Mesenchymal stem cell (in vitro differentiated cells and primary cell): Measurements from ENCODE around the gene SMAD3.

ENCODE experiments used
- DNase-seq: peaks from one replicate; pipeline ENCODE4 v3.0.0-alpha.2; 2013
- H2AFZ ChIP-seq: one replicate; pipeline ENCODE4 v1.6.1; 2013; ENCODE audit warnings: low read depth, mild to moderate bottlenecking, control low read depth, inconsistent platforms, low read length, moderate library complexity
- H2AK5ac ChIP-seq: 2 replicates; pipeline ENCODE4 v1.6.1; 2013; ENCODE audit warnings: low read length, moderate library complexity, mild to moderate bottlenecking, inconsistent platforms; ENCODE audit not compliant: severe bottlenecking
- H2BK120ac ChIP-seq: one replicate; pipeline ENCODE4 v1.6.1; 2013; ENCODE audit warnings: low read depth, mild to moderate bottlenecking, inconsistent platforms, low read length, moderate library complexity
- H2BK12ac ChIP-seq, 2 experiments: one replicate each; pipeline ENCODE4 v1.6.1; 2013; ENCODE audit warnings: inconsistent platforms in 2 of 2, low read length in 2 of 2, mild to moderate bottlenecking in 2 of 2, moderate library complexity in 2 of 2, control low read depth in 1 of 2
- H2BK15ac ChIP-seq: one replicate; pipeline ENCODE4 v1.6.1; 2013; ENCODE audit warnings: mild to moderate bottlenecking, low read depth, inconsistent platforms; ENCODE audit not compliant: poor library complexity, severe bottlenecking
- H2BK5ac ChIP-seq: 2 replicates; pipeline ENCODE4 v1.6.1; 2013; ENCODE audit warnings: low read depth, mild to moderate bottlenecking, low read length, control low read depth, inconsistent platforms; ENCODE audit not compliant: poor library complexity, severe bottlenecking
- H3K14ac ChIP-seq, 2 experiments: one replicate each; pipeline ENCODE4 v1.6.1; 2013; ENCODE audit warnings: inconsistent platforms in 2 of 2, low read length in 2 of 2, control low read depth in 1 of 2, mild to moderate bottlenecking in 1 of 2, moderate library complexity in 1 of 2
- H3K18ac ChIP-seq, 2 experiments: one replicate each; pipeline ENCODE4 v1.6.1; 2013; ENCODE audit warnings: inconsistent platforms in 2 of 2, low read length in 2 of 2, control low read depth in 1 of 2, low read depth in 1 of 2, mild to moderate bottlenecking in 1 of 2
- H3K23ac ChIP-seq, 2 experiments: one replicate each; pipeline ENCODE4 v1.6.1; 2013; ENCODE audit warnings: inconsistent platforms in 2 of 2, low read length in 2 of 2, mild to moderate bottlenecking in 2 of 2, moderate library complexity in 2 of 2, control low read depth in 1 of 2
- H3K27ac ChIP-seq: 2 replicates; pipeline ENCODE4 v1.5.1; 2013; ENCODE audit warnings: mild to moderate bottlenecking, moderate library complexity, low read length, control low read depth, inconsistent platforms; ENCODE audit not compliant: poor library complexity, severe bottlenecking
- H3K27me3 ChIP-seq, 2 experiments: 2 replicates each; pipeline versions ENCODE4 v1.6.1 to v1.7.0; 2013; ENCODE audit warnings: low read length in 2 of 2, mild to moderate bottlenecking in 2 of 2, moderate library complexity in 2 of 2, control low read depth in 1 of 2, inconsistent platforms in 1 of 2; ENCODE audit not compliant: control insufficient read depth in 1 of 2, insufficient read depth in 1 of 2
- H3K36me3 ChIP-seq, 2 experiments: 2 replicates each; pipeline versions ENCODE4 v1.6.1 to v1.7.0; 2013; ENCODE audit warnings: low read length in 2 of 2, control low read depth in 1 of 2, inconsistent platforms in 1 of 2, low read depth in 1 of 2, mild to moderate bottlenecking in 1 of 2; ENCODE audit not compliant: insufficient read depth in 2 of 2, control insufficient read depth in 1 of 2
- H3K4ac ChIP-seq, 2 experiments: one replicate each; pipeline ENCODE4 v1.6.1; 2013; ENCODE audit warnings: inconsistent platforms in 2 of 2, low read length in 2 of 2, mild to moderate bottlenecking in 2 of 2, moderate library complexity in 2 of 2, control low read depth in 1 of 2, low read depth in 1 of 2
- H3K4me1 ChIP-seq: 2 replicates; pipeline ENCODE4 v1.6.1; 2013; ENCODE audit warnings: low read depth, low read length, control low read depth; ENCODE audit not compliant: control insufficient read depth, insufficient read depth
- H3K4me2 ChIP-seq: 2 replicates; pipeline ENCODE4 v1.6.1; 2013; ENCODE audit warnings: low read length, mild to moderate bottlenecking, inconsistent platforms; ENCODE audit not compliant: poor library complexity, severe bottlenecking
- H3K4me3 ChIP-seq, 2 experiments: 2 replicates each; pipeline versions ENCODE4 v1.5.1 to v1.7.0; 2013; ENCODE audit warnings: low read length in 2 of 2, mild to moderate bottlenecking in 2 of 2, control low read depth in 1 of 2, low read depth in 1 of 2; ENCODE audit not compliant: insufficient read depth in 1 of 2
- H3K79me1 ChIP-seq: replicated peaks from 2 replicates; pipeline ENCODE4 v1.6.1; 2013; ENCODE audit warnings: mild to moderate bottlenecking, control low read depth, low read length, inconsistent platforms; ENCODE audit not compliant: poor library complexity, severe bottlenecking
- H3K9ac ChIP-seq: 2 replicates; pipeline ENCODE4 v1.7.0; 2013; ENCODE audit warnings: mild to moderate bottlenecking, low read length, moderate library complexity
- H3K9me3 ChIP-seq: 2 replicates; pipeline ENCODE4 v1.7.0; 2013; ENCODE audit warnings: mild to moderate bottlenecking, low read length; ENCODE audit not compliant: control insufficient read depth
- H4K8ac ChIP-seq: one replicate; pipeline ENCODE4 v1.6.1; 2013; ENCODE audit warnings: inconsistent platforms, mild to moderate bottlenecking, low read length, moderate library complexity
- H4K91ac ChIP-seq: one replicate; pipeline ENCODE4 v1.6.1; 2013; ENCODE audit warnings: mild to moderate bottlenecking, low read length, inconsistent platforms
- WGBS: methylation state at CpG from one replicate; pipeline ENCODE4 v1.1.7; 2013; ENCODE audit warnings: mixed read lengths; 5-methylcytosine and 5-hydroxymethylcytosine counted together

SMAD3 gene

GRCh38 chr15:67083135-67083762 is 17.8 kb downstream of the SMAD3 start:
- Histone ChIP-seq H3K9me3 (no peaks in the 10 kb centered on the region), H3K4me3 (peak overlapping the region in 1 of 2 experiments; percentile 10), H3K36me3 (peaks cover 0 to 34% of the 10 kb centered on the region in 2 experiments), H3K79me1 (peaks cover 20% of the 10 kb centered on the region), H3K23ac (peak overlapping the region in 1 of 2 experiments; percentile 10), H2BK120ac (peak overlapping the region; percentile 19), H3K14ac (no peak overlapping the region), H3K27me3 (no peaks in the 10 kb centered on the region), H2AFZ (no peak overlapping the region), H4K8ac (no peak overlapping the region), H2BK12ac (peak overlapping the region in 1 of 2 experiments; percentile 28), H2BK5ac (no peak overlapping the region), H3K18ac (peak overlapping the region in 1 of 2 experiments; percentile 4), H3K4ac (no peak overlapping the region), H3K4me1 (peaks cover 15% of the 10 kb centered on the region), H3K27ac (no peak overlapping the region), H3K9ac (peak overlapping the region; percentile 70), H4K91ac (peak overlapping the region; percentile 65), H2BK15ac (peak overlapping the region; percentile 53), H2AK5ac (no peak overlapping the region), H3K4me2 (no peak overlapping the region)
- DNase-seq = no peak
- WGBS = 78% methylated on average over 12 of the region's 12 CpGs

- Histone ChIP-seq H2BK120ac (no peak overlapping the region), H3K4ac (no peak overlapping the region), H3K18ac (peak overlapping the region; percentile 35 to 69), H4K91ac (no peak overlapping the region), H2BK12ac (no peak overlapping the region), H3K4me3 (no peak overlapping the region), H3K9ac (no peak overlapping the region), H3K27me3 (no peaks in the 10 kb centered on the region), H4K8ac (no peak overlapping the region), H3K4me1 (peaks cover 22% of the 10 kb centered on the region), H2BK5ac (no peak overlapping the region), H3K14ac (no peak overlapping the region), H2BK15ac (no peak overlapping the region), H3K23ac (no peak overlapping the region), H3K9me3 (no peaks in the 10 kb centered on the region), H3K36me3 (peaks cover 0 to 29% of the 10 kb centered on the region in 2 experiments), H3K79me1 (peaks cover 28% of the 10 kb centered on the region), H3K27ac (no peak overlapping the region), H3K4me2 (no peak overlapping the region), H2AK5ac (no peak overlapping the region), H2AFZ (no peak overlapping the region)
- DNase-seq = no peak
- 90% methylated on average over 7 of the region's 7 CpGs for WGBS
These were observed 19.2 kb downstream of the SMAD3 start for GRCh38 chr15:67084561-67084960.

- Histone ChIP-seq H3K23ac (no peak overlapping the region), H2BK120ac (no peak overlapping the region), H3K4me3 (no peak overlapping the region), H2BK15ac (no peak overlapping the region), H4K8ac (no peak overlapping the region), H3K9ac (peak overlapping the region; percentile 13), H2AFZ (no peak overlapping the region), H2BK12ac (no peak overlapping the region), H2BK5ac (no peak overlapping the region), H3K18ac (peak overlapping the region in 1 of 2 experiments; percentile 26), H3K4me1 (peaks cover 25% of the 10 kb centered on the region), H3K36me3 (peaks cover 0 to 27% of the 10 kb centered on the region in 2 experiments), H3K9me3 (no peaks in the 10 kb centered on the region), H3K4ac (no peak overlapping the region), H3K27me3 (no peaks in the 10 kb centered on the region), H4K91ac (no peak overlapping the region), H3K14ac (no peak overlapping the region), H3K4me2 (no peak overlapping the region), H3K27ac (no peak overlapping the region), H2AK5ac (no peak overlapping the region), H3K79me1 (peaks cover 34% of the 10 kb centered on the region)
- DNase-seq = no peak
- WGBS = 100% methylated on average over 1 of the region's 3 CpGs
These were observed 19.9 kb downstream of the SMAD3 start for GRCh38 chr15:67085237-67085817.

- no peak overlapping the region for H2AK5ac ChIP-seq
- peak; percentile 93 for DNase-seq
- no peak overlapping the region for H3K14ac ChIP-seq
- no peak overlapping the region for H3K27ac ChIP-seq
- peak overlapping the region in 1 of 2 experiments; percentile 38 for H3K18ac ChIP-seq
- peak overlapping the region in 1 of 2 experiments; percentile 67 for H3K4ac ChIP-seq
- H3K4me3 ChIP-seq = no peak overlapping the region
- H4K91ac ChIP-seq = no peak overlapping the region
- H2BK120ac ChIP-seq = no peak overlapping the region
- H3K23ac ChIP-seq = no peak overlapping the region
- peaks cover 35% of the 10 kb centered on the region for H3K79me1 ChIP-seq
- H2AFZ ChIP-seq = no peak overlapping the region
- peaks cover 0 to 27% of the 10 kb centered on the region in 2 experiments for H3K36me3 ChIP-seq
- no peak overlapping the region for H4K8ac ChIP-seq
- H3K9me3 ChIP-seq = no peaks in the 10 kb centered on the region
- H3K4me1 ChIP-seq = peaks cover 23% of the 10 kb centered on the region
- H3K27me3 ChIP-seq = no peaks in the 10 kb centered on the region
- peak overlapping the region in 1 of 2 experiments; percentile 42 for H2BK12ac ChIP-seq
- H2BK5ac ChIP-seq = no peak overlapping the region
- WGBS = 52% methylated on average over 2 of the region's 3 CpGs
- H3K9ac ChIP-seq = peak overlapping the region; percentile 53
- H3K4me2 ChIP-seq = no peak overlapping the region
- H2BK15ac ChIP-seq = peak overlapping the region; percentile 12
These were observed 20.6 kb downstream of the SMAD3 start for GRCh38 chr15:67085818-67086636.
